HCT116 (cell line): ENCODE measurements around the gene KIAA1549. TPM values are rescaled to one million over a fixed set of nuclear protein-coding genes. Genes with fewer than 3 reads are reported as not detected.

Experiments used
- ATAC-seq: fragments of 200-7000 bp; cut with Tn5 transposase; 2 replicates; pipeline ENCODE4 v1.9.1; 2020; ENCODE audit warnings: mild to moderate bottlenecking, moderate library complexity
- BruUV-seq: library from RNA; stranded (reverse); fragments of 400-500 nt; replicated peaks from 2 replicates; lab custom pipeline; 2021; lab: Mats Ljungman, UMichigan
- CTCF ChIA-PET: fragments of 300-600 bp; sonication (Branson Sonifier 250); formaldehyde crosslinking; loops from one replicate; lab custom pipeline; 2021; ENCODE audit warnings: antibody characterized with exemption; lab: Charles Lee
- POLR2A ChIA-PET: fragments of 300-600, 350-600 bp; sonication (Branson Sonifier 250); formaldehyde crosslinking; loops from one replicate; lab custom pipeline; 2021; ENCODE audit warnings: antibody characterized with exemption; lab: Charles Lee
- RAD21 ChIA-PET, 2 experiments: fragments of 300-600 bp; sonication (Branson Sonifier 250); formaldehyde crosslinking; loops; one replicate each; lab custom pipeline; 2023; ENCODE audit warnings: low total read pairs in 2 of 2; ENCODE audit not compliant: uncharacterized antibody in 2 of 2, unreplicated experiment in 2 of 2, low non-redundant PET in 1 of 2; lab: Charles Lee
- DNase-seq: peaks from one replicate; pipeline ENCODE4 v3.0.0-alpha.2; 2010; ENCODE audit warnings: low read depth, low spot score
- H2AFZ ChIP-seq: fragments of 200-600 bp; shearing (Covaris generic), sonication (generic); 2 replicates; pipeline ENCODE4 v1.6.1; 2017; ENCODE audit warnings: low read depth, mixed run types, mixed read lengths, antibody characterized with exemption, low read length; ENCODE audit not compliant: poor library complexity, severe bottlenecking
- H3K27ac ChIP-seq: 2 replicates; pipeline ENCODE4 v1.5.1; 2012; ENCODE audit warnings: low read depth, low read length
- H3K27me3 ChIP-seq: fragments of 200-600 bp; sonication (generic); 2 replicates; pipeline ENCODE4 v1.6.1; 2016; ENCODE audit warnings: mixed run types, low read length, mixed read lengths; ENCODE audit not compliant: insufficient read depth
- H3K36me3 ChIP-seq, 2 experiments: fragments of 200-500 bp in 1 of 2; fragments of 200-600 bp in 1 of 2; sonication (Bioruptor generic) in 1 of 2; sonication (generic) in 1 of 2; 2 replicates each; pipeline versions ENCODE4 v1.5.1 to v1.6.1; 2014 to 2016; ENCODE audit warnings: low read length in 2 of 2, inconsistent platforms in 1 of 2, mixed read lengths in 1 of 2, mixed run types in 1 of 2; ENCODE audit not compliant: insufficient read depth in 2 of 2, control insufficient read depth in 1 of 2
- H3K4me1 ChIP-seq, 2 experiments: fragments of 200-600 bp in 1 of 2; sonication (generic) in 1 of 2; 2 replicates each; pipeline versions ENCODE4 v1.5.1 to v1.6.1; 2012 to 2017; ENCODE audit warnings: low read length in 2 of 2, inconsistent platforms in 1 of 2, mild to moderate bottlenecking in 1 of 2, mixed read lengths in 1 of 2, mixed run types in 1 of 2, moderate library complexity in 1 of 2; ENCODE audit not compliant: insufficient read depth in 2 of 2, control insufficient read depth in 1 of 2
- H3K4me2 ChIP-seq: fragments of 200-600 bp; sonication (generic); 2 replicates; pipeline ENCODE4 v1.6.1; 2017; ENCODE audit warnings: mixed run types, low read length, mixed read lengths
- H3K4me3 ChIP-seq, 2 experiments: fragments of 200-600 bp in 1 of 2; sonication (generic) in 1 of 2; replicated peaks in 1 of 2; 2 replicates each; pipeline ENCODE4 v1.5.1; 2011 to 2016; ENCODE audit warnings: low read length in 2 of 2, control low read depth in 1 of 2, low read depth in 1 of 2, mild to moderate bottlenecking in 1 of 2, mixed read lengths in 1 of 2, mixed run types in 1 of 2
- H3K79me2 ChIP-seq: fragments of 200-600 bp; sonication (generic); 2 replicates; pipeline ENCODE4 v1.6.1; 2017; ENCODE audit warnings: mild to moderate bottlenecking, mixed run types, low read length, moderate library complexity, mixed read lengths; ENCODE audit not compliant: insufficient read depth
- H3K9ac ChIP-seq: fragments of 200-600 bp; sonication (generic); 2 replicates; pipeline ENCODE4 v1.6.1; 2016; ENCODE audit warnings: low read length, mixed read lengths
- H3K9me2 ChIP-seq: fragments of 200-600 bp; sonication (generic), shearing (Covaris generic); 2 replicates; pipeline ENCODE4 v1.6.1; 2017; ENCODE audit warnings: mixed run types, mild to moderate bottlenecking, moderate library complexity; ENCODE audit not compliant: insufficient read depth
- H3K9me3 ChIP-seq, 2 experiments: fragments of 200-500 bp in 1 of 2; fragments of 200-600 bp in 1 of 2; sonication (Bioruptor generic) in 1 of 2; sonication (generic) in 1 of 2; 2 replicates each; pipeline ENCODE4 v1.6.1; 2014 to 2017; ENCODE audit warnings: low read length in 2 of 2, mixed read lengths in 2 of 2, inconsistent platforms in 1 of 2, low read depth in 1 of 2, mild to moderate bottlenecking in 1 of 2, mixed run types in 1 of 2, moderate library complexity in 1 of 2; ENCODE audit not compliant: control insufficient read depth in 1 of 2, insufficient read depth in 1 of 2
- H4K20me1 ChIP-seq: fragments of 200-600 bp; sonication (generic), shearing (Covaris generic); 2 replicates; pipeline ENCODE4 v1.6.1; 2017; ENCODE audit warnings: mixed run types, mild to moderate bottlenecking, moderate library complexity; ENCODE audit not compliant: insufficient read depth
- ATF3 ChIP-seq: IDR thresholded peaks from 2 replicates; pipeline ENCODE4 v1.6.1; 2012
- JUND ChIP-seq: IDR thresholded peaks from 2 replicates; pipeline ENCODE4 v1.6.1; 2012
- YY1 ChIP-seq: IDR thresholded peaks from 2 replicates; pipeline ENCODE4 v1.6.1; 2011; ENCODE audit warnings: low read length, low read depth, moderate library complexity, mild to moderate bottlenecking; ENCODE audit not compliant: insufficient replicate concordance; ENCODE audit errors: extremely low read depth
- intact Hi-C: fragments of 100-400 bp; cut with micrococcal nuclease; formaldehyde crosslinking; loops from 2 replicates; pipeline ENCODE4 v1.10.0; 2022
- total RNA-seq: library from RNA; stranded (reverse); gene quantifications from one replicate; pipeline ENCODE4 v1.2.1, GENCODE V29; 2021; ENCODE audit not compliant: unreplicated experiment

KIAA1549 gene
- total RNA-seq, 1 experiment from 2014 or later, result 3.9 TPM

- ChIA-PET RAD21 (no interaction called here), CTCF (no interaction called here), POLR2A (no interaction called here)
- no TSS peak for BruUV-seq
- Histone ChIP-seq H3K4me1 (peaks cover 0 to 6% of the 10 kb centered on the region in 2 experiments; a peak in 2 of 4 replicates), H3K4me2 (no peak overlapping the region), H4K20me1 (no peaks in the 10 kb centered on the region), H2AFZ (no peak overlapping the region), H3K27me3 (no peaks in the 10 kb centered on the region), H3K9me3 (no peaks in the 10 kb centered on the region), H3K9me2 (no peaks in the 10 kb centered on the region), H3K27ac (no peak overlapping the region), H3K79me2 (no peaks in the 10 kb centered on the region), H3K9ac (no peak overlapping the region), H3K36me3 (0 out of 4 replicates have a peak, but pooled peaks cover 0 to 3% of the 10 kb centered on the region in 2 experiments), H3K4me3 (no peak overlapping the region)
- no peak for TF ChIP-seq JUND
- DNase-seq (no peak), ATAC-seq (peak; percentile 80)
- intact Hi-C loops, result no loop called here
Observed at GRCh38 chr7:138842111-138842510, 139.1 kb downstream of the KIAA1549 start.

GRCh38 chr7:138838166-138838565, 143.0 kb downstream of the KIAA1549 start:
- ChIA-PET CTCF (no interaction called here), POLR2A (no interaction called here), RAD21 (no interaction called here)
- Histone ChIP-seq H3K79me2 (no peaks in the 10 kb centered on the region), H3K4me3 (no peak overlapping the region), H3K9me3 (no peaks in the 10 kb centered on the region), H3K36me3 (0 out of 4 replicates have a peak, but pooled peaks cover 0 to 3% of the 10 kb centered on the region in 2 experiments), H2AFZ (no peak overlapping the region), H3K27me3 (no peaks in the 10 kb centered on the region), H3K4me2 (no peak overlapping the region), H4K20me1 (no peaks in the 10 kb centered on the region), H3K27ac (no peak overlapping the region), H3K4me1 (peaks cover 0 to 6% of the 10 kb centered on the region in 2 experiments; a peak in 2 of 4 replicates), H3K9ac (no peak overlapping the region), H3K9me2 (no peaks in the 10 kb centered on the region)
- no TSS peak for BruUV-seq
- ATAC-seq (peak; percentile 46; the same call in 1 of the 2 replicates), DNase-seq (no peak)
- TF ChIP-seq ATF3, result no peak
- no peak for TF ChIP-seq YY1
- intact Hi-C loops, result no loop called here
